GM21619 (cell line): Measurements from ENCODE around the gene SH3D19.

ENCODE experiments used
- ATAC-seq: cut with Tn5 transposase; IDR thresholded peaks from one replicate; pipeline ENCODE4 v1.9.1; 2021; ENCODE audit not compliant: unreplicated experiment

The SH3D19 gene, protein sequence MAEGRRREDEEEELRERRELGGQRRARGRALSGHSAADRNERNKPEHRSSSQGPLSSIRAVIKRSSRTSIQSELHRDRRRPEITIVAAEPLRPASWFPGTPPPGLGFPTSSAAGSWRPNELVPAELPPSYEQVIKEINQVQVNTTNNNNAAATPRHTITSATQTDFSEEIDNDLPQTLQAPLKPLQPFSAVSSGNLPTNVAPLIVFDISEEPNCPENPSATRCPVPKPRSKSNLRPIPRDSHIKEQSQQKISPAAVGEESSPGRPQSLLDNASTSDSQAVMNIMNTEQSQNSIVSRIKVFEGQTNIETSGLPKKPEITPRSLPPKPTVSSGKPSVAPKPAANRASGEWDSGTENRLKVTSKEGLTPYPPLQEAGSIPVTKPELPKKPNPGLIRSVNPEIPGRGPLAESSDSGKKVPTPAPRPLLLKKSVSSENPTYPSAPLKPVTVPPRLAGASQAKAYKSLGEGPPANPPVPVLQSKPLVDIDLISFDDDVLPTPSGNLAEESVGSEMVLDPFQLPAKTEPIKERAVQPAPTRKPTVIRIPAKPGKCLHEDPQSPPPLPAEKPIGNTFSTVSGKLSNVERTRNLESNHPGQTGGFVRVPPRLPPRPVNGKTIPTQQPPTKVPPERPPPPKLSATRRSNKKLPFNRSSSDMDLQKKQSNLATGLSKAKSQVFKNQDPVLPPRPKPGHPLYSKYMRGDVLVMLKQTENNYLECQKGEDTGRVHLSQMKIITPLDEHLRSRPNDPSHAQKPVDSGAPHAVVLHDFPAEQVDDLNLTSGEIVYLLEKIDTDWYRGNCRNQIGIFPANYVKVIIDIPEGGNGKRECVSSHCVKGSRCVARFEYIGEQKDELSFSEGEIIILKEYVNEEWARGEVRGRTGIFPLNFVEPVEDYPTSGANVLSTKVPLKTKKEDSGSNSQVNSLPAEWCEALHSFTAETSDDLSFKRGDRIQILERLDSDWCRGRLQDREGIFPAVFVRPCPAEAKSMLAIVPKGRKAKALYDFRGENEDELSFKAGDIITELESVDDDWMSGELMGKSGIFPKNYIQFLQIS

DNA sequence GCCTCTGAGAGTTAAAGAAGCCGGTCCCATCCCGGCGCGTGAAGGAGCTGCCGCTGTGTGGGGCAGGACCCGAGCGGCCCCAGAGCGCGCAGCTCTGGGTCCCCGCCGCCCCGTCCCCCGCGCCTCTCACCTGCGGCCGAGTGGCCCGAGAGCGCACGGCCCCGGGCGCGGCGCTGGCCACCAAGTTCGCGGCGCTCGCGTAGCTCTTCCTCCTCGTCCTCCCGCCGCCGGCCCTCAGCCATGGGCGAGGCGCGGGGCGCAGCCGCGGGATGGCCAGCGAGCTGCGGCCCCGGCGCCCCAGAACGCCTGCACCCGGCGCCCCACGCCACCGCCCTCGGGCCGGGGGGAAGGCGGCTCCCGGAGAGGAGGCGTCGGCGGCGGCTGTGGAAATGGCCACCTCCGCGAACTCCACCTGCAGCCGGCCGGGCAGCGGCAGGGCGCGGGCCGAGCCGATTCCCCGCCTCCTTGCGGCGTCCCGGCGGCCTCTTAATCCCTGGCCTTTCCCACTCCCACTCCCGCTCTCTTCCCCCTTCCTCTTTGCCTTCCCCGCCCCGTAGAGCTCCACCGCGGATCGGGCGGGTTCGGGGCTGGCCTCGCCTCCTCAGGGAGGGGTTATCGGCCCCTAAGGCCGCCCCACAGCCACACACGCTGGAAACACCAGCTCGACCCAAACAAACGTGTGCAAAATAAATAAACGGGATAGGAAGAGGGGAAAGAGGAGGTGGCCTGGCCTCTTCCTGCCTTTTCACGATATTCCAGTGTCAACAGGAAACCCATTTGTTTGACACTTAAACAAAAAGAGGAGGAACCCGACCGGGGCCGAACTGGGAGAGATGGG is at the start of gene SH3D19:
SH3D19 (minus strand) TSS at position 495 of the 838 bp plus-strand sequence; CDS start at position 242, 253 bp downstream.
- ATAC-seq = no peak

GRCh38 chr4:151362404-151363164 is 37.2 kb upstream of the SH3D19 start:
- ATAC-seq = peak; percentile 96

GRCh38 chr4:151361966-151362365 is 36.6 kb upstream of the SH3D19 start:
- no peak for ATAC-seq

GRCh38 chr4:151361126-151361525 is 35.7 kb upstream of the SH3D19 start:
- no peak for ATAC-seq

- no peak for ATAC-seq
Measured at GRCh38 chr4:151359576-151359975, 34.2 kb upstream of the SH3D19 start.

GRCh38 chr4:151358266-151358665 is 32.9 kb upstream of the SH3D19 start:
- ATAC-seq = no peak

- no peak for ATAC-seq
Measured at GRCh38 chr4:151356510-151356909, 31.1 kb upstream of the SH3D19 start.

- no peak for ATAC-seq
Measured at GRCh38 chr4:151355155-151355554, 29.8 kb upstream of the SH3D19 start.

DNA sequence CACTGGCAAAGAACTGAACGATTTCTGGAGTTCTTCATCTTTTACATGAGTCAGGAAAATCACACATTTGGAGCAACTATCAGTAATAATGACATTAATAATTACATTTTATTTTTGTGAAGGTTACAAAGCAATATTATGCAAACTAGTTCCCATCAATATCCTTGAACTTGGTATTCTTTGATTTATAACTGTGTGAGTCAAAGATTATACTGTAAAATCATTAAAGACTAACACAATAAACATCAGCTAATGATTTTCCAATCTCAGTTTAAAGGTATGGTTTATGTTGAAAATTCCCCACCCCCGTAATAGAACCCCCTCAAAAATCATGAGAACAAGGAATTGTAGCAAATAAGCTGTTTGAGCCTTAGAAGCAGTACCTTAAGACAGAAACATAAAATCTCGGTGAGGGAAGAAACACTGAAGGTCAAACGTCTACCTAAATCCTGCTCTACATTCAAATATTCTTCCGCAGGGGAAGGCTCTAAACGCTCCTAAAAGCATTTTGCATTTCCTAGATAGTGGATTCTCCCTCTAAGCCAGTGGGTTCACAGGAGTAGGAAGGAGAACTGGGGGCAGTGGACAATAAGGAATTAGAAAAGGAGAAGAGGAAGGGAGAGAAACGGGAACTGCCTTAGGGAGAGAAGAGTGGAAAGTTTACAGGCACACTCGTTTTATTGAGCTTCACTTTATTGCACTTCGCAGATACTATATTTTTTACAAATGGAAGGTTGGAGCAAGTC is 22.3 kb upstream of the SH3D19 start:
- ATAC-seq = no peak

GRCh38 chr4:151344948-151345347 is 19.5 kb upstream of the SH3D19 start:
- no peak for ATAC-seq

GRCh38 chr4:151340751-151341385 is 15.5 kb upstream of the SH3D19 start:
- no peak for ATAC-seq

DNA sequence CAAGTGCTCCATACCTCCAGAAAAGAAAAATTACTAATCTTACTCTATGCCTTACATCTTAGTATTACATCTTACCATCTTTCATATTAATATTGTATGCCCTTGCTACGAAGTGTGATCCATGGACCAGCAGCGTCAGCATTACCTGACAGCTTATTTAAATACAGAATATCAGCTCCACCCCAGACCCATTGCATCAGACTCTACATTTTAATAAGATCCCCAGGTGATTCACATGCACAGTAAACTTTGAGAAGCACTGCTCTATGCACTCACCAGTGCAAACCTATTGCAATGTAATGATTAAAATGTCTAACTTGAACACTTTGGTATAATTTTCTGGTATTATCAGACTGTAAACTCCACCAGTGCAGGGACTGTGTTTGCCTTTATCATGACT is 14.1 kb upstream of the SH3D19 start:
- ATAC-seq = no peak

DNA sequence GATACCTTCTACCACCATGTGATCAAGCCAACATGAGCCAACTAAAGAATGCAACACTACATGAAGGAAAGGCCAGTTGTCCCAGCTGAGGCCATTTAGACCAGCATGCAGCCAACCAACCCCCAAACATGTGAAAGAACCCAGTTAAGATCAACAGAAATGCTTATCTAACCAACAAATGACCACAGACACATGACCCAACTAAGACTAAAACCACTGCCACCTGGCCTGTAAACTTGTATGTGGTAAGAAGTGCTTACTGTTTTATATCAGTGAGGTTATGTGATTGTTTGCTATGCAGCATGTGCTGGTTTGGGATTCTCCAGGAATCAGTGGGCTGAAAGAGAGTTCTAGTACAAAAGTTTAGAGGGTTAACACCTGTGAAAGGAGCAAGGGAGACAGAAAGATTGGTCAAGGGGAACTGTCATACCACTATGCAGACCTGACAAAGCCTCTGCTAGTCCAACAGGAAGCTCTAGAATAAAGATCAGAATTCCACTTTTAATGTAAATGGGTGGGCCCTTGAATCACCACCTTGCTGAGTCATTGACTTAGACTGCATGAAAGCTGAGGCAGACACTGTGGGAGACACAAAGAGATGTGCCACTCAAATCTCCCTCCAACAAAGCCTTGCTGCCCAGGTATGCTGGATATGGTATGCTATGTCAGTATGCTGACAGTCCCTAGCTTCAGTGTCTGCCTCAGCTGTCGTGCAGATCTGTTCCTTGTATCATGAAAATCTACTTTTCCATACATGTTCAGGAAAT is 6.1 kb upstream of the SH3D19 start:
- no peak for ATAC-seq

GRCh38 chr4:151329217-151330007 is 4.0 kb upstream of the SH3D19 start:
- ATAC-seq = no peak

GRCh38 chr4:151325949-151326246 is 493 bp upstream of the SH3D19 start:
- no peak for ATAC-seq

- ATAC-seq = no peak
Measured at GRCh38 chr4:151324752-151325110, 674 bp downstream of the SH3D19 start.

- no peak for ATAC-seq
Measured at GRCh38 chr4:151324124-151324751, 1.2 kb downstream of the SH3D19 start.
